Activated naive CD4-positive, alpha-beta T cell treated with Interleukin-2 at 50 U/mL for 16 hours (primary cell): ENCODE measurements around the gene RBM33.

Source experiments
- DNase-seq: peaks from one replicate; pipeline ENCODE4 v3.0.0-alpha.2; 2020

Gene RBM33

GRCh38 chr7:155752756-155753445, 108.4 kb downstream of the RBM33 start:
- no peak for DNase-seq

GRCh38 chr7:155753446-155753965, 109.0 kb downstream of the RBM33 start:
- DNase-seq = no peak

- DNase-seq = no peak
Measured at GRCh38 chr7:155754165-155754564, 109.7 kb downstream of the RBM33 start.

GRCh38 chr7:155755026-155755425, 110.6 kb downstream of the RBM33 start:
- DNase-seq = no peak

GRCh38 chr7:155756322-155756721, 111.9 kb downstream of the RBM33 start:
- no peak for DNase-seq

- no peak for DNase-seq
Measured at GRCh38 chr7:155758348-155758747, 113.9 kb downstream of the RBM33 start.

- DNase-seq = no peak
Measured at GRCh38 chr7:155759740-155760430, 115.4 kb downstream of the RBM33 start.

- no peak for DNase-seq
Measured at GRCh38 chr7:155761162-155761561, 116.7 kb downstream of the RBM33 start.

- DNase-seq = no peak
Measured at GRCh38 chr7:155762036-155762435, 117.6 kb downstream of the RBM33 start.

- no peak for DNase-seq
Measured at GRCh38 chr7:155762655-155763054, 118.2 kb downstream of the RBM33 start.

- DNase-seq = no peak
Measured at GRCh38 chr7:155763122-155763521, 118.7 kb downstream of the RBM33 start.

GRCh38 chr7:155763691-155764437, 119.4 kb downstream of the RBM33 start:
- DNase-seq = peak; percentile 50

- peak; percentile 20 for DNase-seq
Measured at GRCh38 chr7:155764438-155764793, 120.0 kb downstream of the RBM33 start.

GRCh38 chr7:155765458-155765857, 121.0 kb downstream of the RBM33 start:
- no peak for DNase-seq

- no peak for DNase-seq
Measured at GRCh38 chr7:155766386-155766785, 121.9 kb downstream of the RBM33 start.

GRCh38 chr7:155766966-155767916, 122.8 kb downstream of the RBM33 start:
- no peak for DNase-seq

GRCh38 chr7:155769701-155770100, 125.2 kb downstream of the RBM33 start:
- DNase-seq = no peak

GRCh38 chr7:155770241-155770640, 125.8 kb downstream of the RBM33 start:
- DNase-seq = no peak

- no peak for DNase-seq
Measured at GRCh38 chr7:155773531-155773930, 129.1 kb downstream of the RBM33 start.

GRCh38 chr7:155774947-155775346, 130.5 kb downstream of the RBM33 start:
- DNase-seq = no peak

GRCh38 chr7:155775691-155776090, 131.2 kb downstream of the RBM33 start:
- no peak for DNase-seq

GRCh38 chr7:155776606-155777005, 132.1 kb downstream of the RBM33 start:
- no peak for DNase-seq

GRCh38 chr7:155778349-155778748, 133.9 kb downstream of the RBM33 start:
- DNase-seq = no peak
